ENCODE measurements around the gene MS4A18. TPM values are rescaled to one million over a fixed set of nuclear protein-coding genes. Genes with fewer than 3 reads are reported as not detected.

Gene MS4A18
- total and polyA plus RNA-seq, 2 experiments from 2014 or later: not detected

GRCh38 chr11:60777572-60777971 is 53.1 kb downstream of the MS4A18 start:
- H3K27ac ChIP-seq: no peak overlapping the region
- 50% methylated on average over 2 of the region's 2 CpGs for WGBS (ENCODE audit: low lambda C conversion rate, missing lambda C conversion rate)
- no peak overlapping the region for H3K4me3 ChIP-seq
- no peak overlapping the region for H2AFZ ChIP-seq
- no peak for DNase-seq (ENCODE audit: low spot score)
- no peaks in the 10 kb centered on the region for H3K27me3 ChIP-seq
- H3K9me3 ChIP-seq (ENCODE audit: low read depth): no peaks in the 10 kb centered on the region
- H4K20me1 ChIP-seq (ENCODE audit: insufficient read depth, poor library complexity, severe bottlenecking): no peaks in the 10 kb centered on the region
- H3K9me2 ChIP-seq (replicated peaks; ENCODE audit: insufficient read depth): no peaks in the 10 kb centered on the region
- no peaks in the 10 kb centered on the region for H3K36me3 ChIP-seq (replicated peaks; ENCODE audit: insufficient read depth, low read depth)
- no peaks in the 10 kb centered on the region for H3K79me2 ChIP-seq
- no peak overlapping the region for H3K4me2 ChIP-seq
- peaks cover 3% of the 10 kb centered on the region for H3K4me1 ChIP-seq (ENCODE audit: insufficient read depth)
- TF ChIP-seq EZH2 (IDR thresholded peaks at IDR 0.05; ENCODE audit: borderline replicate concordance) (no peak), EZH2phosphoT487 (IDR thresholded peaks at IDR 0.05; ENCODE audit: low read depth, severe bottlenecking, unreplicated experiment) (no peak), CTCF (IDR thresholded peaks at IDR 0.05; ENCODE audit: poor library complexity) (no peak)

- no peaks in the 10 kb centered on the region for H3K9me2 ChIP-seq (replicated peaks; ENCODE audit: insufficient read depth)
- WGBS (ENCODE audit: low lambda C conversion rate, missing lambda C conversion rate): 71% methylated on average over 2 of the region's 2 CpGs
Measured at GRCh38 chr11:60780065-60780464, 55.5 kb downstream of the MS4A18 start.

GRCh38 chr11:60780774-60781173 is 56.3 kb downstream of the MS4A18 start:
- no peaks in the 10 kb centered on the region for H4K20me1 ChIP-seq (ENCODE audit: insufficient read depth, poor library complexity, severe bottlenecking)
- H3K9me3 ChIP-seq (ENCODE audit: low read depth): no peaks in the 10 kb centered on the region
- no peaks in the 10 kb centered on the region for H3K36me3 ChIP-seq (replicated peaks; ENCODE audit: insufficient read depth, low read depth)
- no peak overlapping the region for H2AFZ ChIP-seq
- H3K4me2 ChIP-seq: no peak overlapping the region
- no peak overlapping the region for H3K4me3 ChIP-seq
- H3K9me2 ChIP-seq (replicated peaks; ENCODE audit: insufficient read depth): no peaks in the 10 kb centered on the region
- no peak overlapping the region for H3K27ac ChIP-seq
- no peaks in the 10 kb centered on the region for H3K79me2 ChIP-seq
- H3K4me1 ChIP-seq (ENCODE audit: insufficient read depth): no peaks in the 10 kb centered on the region
- DNase-seq (ENCODE audit: low spot score): no peak
- no peak for TF ChIP-seq CTCF (IDR thresholded peaks at IDR 0.05; ENCODE audit: poor library complexity)
- no peak for TF ChIP-seq EZH2 (IDR thresholded peaks at IDR 0.05; ENCODE audit: borderline replicate concordance)
- TF ChIP-seq EZH2phosphoT487 (IDR thresholded peaks at IDR 0.05; ENCODE audit: low read depth, severe bottlenecking, unreplicated experiment): no peak
- H3K27me3 ChIP-seq: no peaks in the 10 kb centered on the region

More at GRCh38 chr11:60780065-60780464, 55.5 kb downstream of the MS4A18 start:
- TF ChIP-seq EZH2 (IDR thresholded peaks at IDR 0.05; ENCODE audit: borderline replicate concordance) (no peak), EZH2phosphoT487 (IDR thresholded peaks at IDR 0.05; ENCODE audit: low read depth, severe bottlenecking, unreplicated experiment) (no peak), CTCF (IDR thresholded peaks at IDR 0.05; ENCODE audit: poor library complexity) (no peak)
- Histone ChIP-seq H4K20me1 (ENCODE audit: insufficient read depth, poor library complexity, severe bottlenecking) (no peaks in the 10 kb centered on the region), H3K27me3 (no peaks in the 10 kb centered on the region), H3K4me2 (no peak overlapping the region), H3K79me2 (no peaks in the 10 kb centered on the region), H3K27ac (no peak overlapping the region), H3K9me3 (ENCODE audit: low read depth) (no peaks in the 10 kb centered on the region), H3K4me1 (ENCODE audit: insufficient read depth) (no peaks in the 10 kb centered on the region), H2AFZ (no peak overlapping the region), H3K4me3 (no peak overlapping the region), H3K36me3 (replicated peaks; ENCODE audit: insufficient read depth, low read depth) (no peaks in the 10 kb centered on the region)
- DNase-seq (ENCODE audit: low spot score): no peak
